ENCODE data around the gene SOCS6. TPM values are rescaled to one million over a fixed set of nuclear protein-coding genes. Genes with fewer than 3 reads are reported as not detected.

SOCS6 gene
- total RNA-seq, 3 donors from 2014 or later (not counting 1 experiment from before 2014, with no cell fraction given): 2.5 to 8.1 (median 4.7) TPM

DNA sequence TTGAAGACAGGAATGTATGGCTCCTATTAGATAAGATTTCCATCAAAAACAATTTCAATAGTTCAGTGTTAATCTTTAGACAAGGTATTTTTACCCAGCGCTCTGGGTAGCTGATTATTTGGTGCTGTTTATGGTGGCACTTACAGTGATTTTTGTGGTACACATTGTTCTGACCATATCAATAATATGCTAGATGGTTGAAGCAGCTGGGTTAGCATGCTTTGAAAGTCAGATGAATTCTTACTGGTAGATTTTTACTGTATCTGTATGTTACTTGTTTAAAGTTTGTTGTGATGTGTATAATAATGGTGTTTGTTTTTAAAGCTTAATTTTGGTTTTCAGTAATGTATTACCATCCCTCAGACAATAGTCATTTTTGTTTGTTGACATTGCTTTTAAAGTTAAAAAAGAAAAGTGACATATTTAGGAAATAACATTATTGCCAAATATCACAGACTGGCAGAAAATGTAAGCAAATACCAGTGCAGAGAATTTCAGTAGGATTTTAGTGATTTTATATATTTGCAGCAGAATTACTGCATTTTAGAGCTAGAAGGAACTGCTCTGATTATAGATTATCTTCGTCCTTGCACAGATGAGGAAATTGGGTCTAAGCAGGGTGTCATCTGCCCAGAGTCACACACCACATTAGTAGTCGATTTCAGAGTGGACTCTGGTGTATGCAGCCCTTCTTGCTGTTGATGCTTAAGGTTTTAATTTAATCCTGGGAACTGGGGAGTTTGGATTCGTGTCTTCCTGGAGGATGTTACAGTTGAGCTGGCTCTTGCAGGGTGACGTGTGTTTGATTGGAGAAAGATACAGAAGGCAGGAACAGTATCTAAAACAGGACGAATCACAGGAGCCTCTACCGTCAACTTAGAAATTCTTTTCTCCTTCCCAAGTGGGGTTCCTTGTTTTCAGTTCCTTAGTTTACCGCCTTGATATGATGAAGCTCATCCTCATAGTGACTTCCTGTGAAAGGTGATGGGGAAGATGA, 6.6 kb downstream of the SOCS6 start:
- Mint-ChIP-seq H3K27ac (no peak overlapping the region), H3K4me1 (peaks cover 35 to 50% of the 10 kb centered on the region in 2 donors), H3K9me3 (no peaks in the 10 kb centered on the region), H3K27me3 (ENCODE audit: low read depth in 2 of 2) (peaks cover 0 to 5% of the 10 kb centered on the region in 2 donors), H3K4me3 (no peak overlapping the region), H3K36me3 (no peaks in the 10 kb centered on the region)
- Histone ChIP-seq H3K27me3 (ENCODE audit: control insufficient read depth, insufficient read depth, low read length) (no peaks in the 10 kb centered on the region), H3K9me3 (ENCODE audit: control insufficient read depth, insufficient read depth, low read length) (no peaks in the 10 kb centered on the region), H3K4me1 (ENCODE audit: control insufficient read depth, insufficient read depth, low read length) (peaks cover 12% of the 10 kb centered on the region), H3K4me3 (ENCODE audit: low read length) (no peak overlapping the region), H3K36me3 (ENCODE audit: control insufficient read depth, insufficient read depth, low read length) (no peaks in the 10 kb centered on the region), H3K27ac (ENCODE audit: low read length) (no peak overlapping the region)
- TF ChIP-seq, protein P1, sequence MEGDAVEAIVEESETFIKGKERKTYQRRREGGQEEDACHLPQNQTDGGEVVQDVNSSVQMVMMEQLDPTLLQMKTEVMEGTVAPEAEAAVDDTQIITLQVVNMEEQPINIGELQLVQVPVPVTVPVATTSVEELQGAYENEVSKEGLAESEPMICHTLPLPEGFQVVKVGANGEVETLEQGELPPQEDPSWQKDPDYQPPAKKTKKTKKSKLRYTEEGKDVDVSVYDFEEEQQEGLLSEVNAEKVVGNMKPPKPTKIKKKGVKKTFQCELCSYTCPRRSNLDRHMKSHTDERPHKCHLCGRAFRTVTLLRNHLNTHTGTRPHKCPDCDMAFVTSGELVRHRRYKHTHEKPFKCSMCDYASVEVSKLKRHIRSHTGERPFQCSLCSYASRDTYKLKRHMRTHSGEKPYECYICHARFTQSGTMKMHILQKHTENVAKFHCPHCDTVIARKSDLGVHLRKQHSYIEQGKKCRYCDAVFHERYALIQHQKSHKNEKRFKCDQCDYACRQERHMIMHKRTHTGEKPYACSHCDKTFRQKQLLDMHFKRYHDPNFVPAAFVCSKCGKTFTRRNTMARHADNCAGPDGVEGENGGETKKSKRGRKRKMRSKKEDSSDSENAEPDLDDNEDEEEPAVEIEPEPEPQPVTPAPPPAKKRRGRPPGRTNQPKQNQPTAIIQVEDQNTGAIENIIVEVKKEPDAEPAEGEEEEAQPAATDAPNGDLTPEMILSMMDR (IDR thresholded peaks at IDR 0.05): no peak
- intact Hi-C loops (cut with micrococcal nuclease): no loop called here
- no peak for DNase-seq
- no peak for ATAC-seq
- WGBS (ENCODE audit: insufficient coverage): 83% methylated on average over 8 of the region's 8 CpGs

DNA sequence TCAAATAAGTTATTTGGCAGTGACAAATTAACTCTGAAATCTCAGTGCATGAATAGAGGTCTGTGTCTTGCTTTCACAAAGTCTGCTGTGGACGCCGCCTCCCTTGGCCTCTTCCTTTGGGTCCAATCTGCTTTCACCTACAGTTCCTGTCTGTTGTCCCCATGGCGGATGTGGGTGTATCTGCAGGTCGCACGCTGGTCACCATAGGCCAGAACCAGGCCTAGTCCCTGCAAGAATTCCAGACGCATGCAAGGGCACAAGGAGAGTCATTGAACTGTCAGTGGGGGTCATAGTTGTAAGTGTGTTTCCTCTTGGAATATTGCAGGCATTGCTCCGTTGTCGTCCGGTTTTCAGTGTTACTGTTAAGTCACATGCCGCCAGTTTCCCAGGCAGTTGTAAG, 7.4 kb downstream of the SOCS6 start:
- Mint-ChIP-seq H3K27ac (no peak overlapping the region), H3K27me3 (ENCODE audit: low read depth in 2 of 2) (peaks cover 0 to 3% of the 10 kb centered on the region in 2 donors), H3K4me1 (peaks cover 28 to 42% of the 10 kb centered on the region in 2 donors), H3K36me3 (no peaks in the 10 kb centered on the region), H3K4me3 (no peak overlapping the region), H3K9me3 (no peaks in the 10 kb centered on the region)
- no peak overlapping the region for H3K4me3 ChIP-seq (ENCODE audit: low read length)
- H3K4me1 ChIP-seq (ENCODE audit: control insufficient read depth, insufficient read depth, low read length): peaks cover 8% of the 10 kb centered on the region
- H3K27me3 ChIP-seq (ENCODE audit: control insufficient read depth, insufficient read depth, low read length): no peaks in the 10 kb centered on the region
- H3K9me3 ChIP-seq (ENCODE audit: control insufficient read depth, insufficient read depth, low read length): no peaks in the 10 kb centered on the region
- ATAC-seq (no peak), DNase-seq (no peak)
- intact Hi-C loops (cut with micrococcal nuclease): no loop called here
- H3K27ac ChIP-seq (ENCODE audit: low read length): no peak overlapping the region
- TF ChIP-seq, protein P1 (IDR thresholded peaks at IDR 0.05): no peak
- H3K36me3 ChIP-seq (ENCODE audit: control insufficient read depth, insufficient read depth, low read length): no peaks in the 10 kb centered on the region
- 87% methylated on average over 10 of the region's 10 CpGs for WGBS (ENCODE audit: insufficient coverage)

DNA sequence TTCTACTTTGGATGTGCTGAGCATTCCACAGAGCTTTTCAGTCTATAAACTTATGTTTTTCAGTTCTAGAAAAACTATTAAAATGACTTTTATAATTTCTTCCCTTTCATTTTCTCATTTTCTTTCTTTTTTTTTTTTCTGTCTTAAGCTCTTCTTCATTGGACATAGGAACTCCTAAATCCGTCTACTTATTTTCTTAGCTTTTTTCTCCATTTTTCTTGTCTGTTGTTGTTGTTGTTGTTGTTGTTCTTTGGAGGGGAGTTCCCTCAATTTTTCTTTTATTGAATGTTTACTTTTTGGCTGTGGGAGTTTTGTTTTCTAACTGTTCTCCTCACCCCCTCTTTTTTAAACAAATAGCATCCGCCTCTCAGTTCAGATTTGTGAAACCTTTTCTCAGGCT, 7.9 kb downstream of the SOCS6 start:
- Histone ChIP-seq H3K4me1 (ENCODE audit: control insufficient read depth, insufficient read depth, low read length) (peaks cover 12% of the 10 kb centered on the region), H3K27me3 (ENCODE audit: control insufficient read depth, insufficient read depth, low read length) (no peaks in the 10 kb centered on the region), H3K27ac (ENCODE audit: low read length) (no peak overlapping the region), H3K4me3 (ENCODE audit: low read length) (no peak overlapping the region), H3K36me3 (ENCODE audit: control insufficient read depth, insufficient read depth, low read length) (no peaks in the 10 kb centered on the region), H3K9me3 (ENCODE audit: control insufficient read depth, insufficient read depth, low read length) (no peaks in the 10 kb centered on the region)
- Mint-ChIP-seq H3K4me3 (no peak overlapping the region), H3K27me3 (ENCODE audit: low read depth in 2 of 2) (peaks cover 0 to 3% of the 10 kb centered on the region in 2 donors), H3K4me1 (peaks cover 28 to 37% of the 10 kb centered on the region in 2 donors), H3K36me3 (no peaks in the 10 kb centered on the region), H3K9me3 (no peaks in the 10 kb centered on the region), H3K27ac (no peak overlapping the region)
- ATAC-seq: no peak
- intact Hi-C loops (cut with micrococcal nuclease): no loop called here
- no peak for DNase-seq
- TF ChIP-seq, protein P1 (IDR thresholded peaks at IDR 0.05): no peak
- WGBS (ENCODE audit: insufficient coverage): 85% methylated on average over 1 of the region's 2 CpGs

All from natural killer cell (primary cell).